ENCODE measurements around the gene SRPK1.
"Not testable (repeated sequence)": the region's sequence is repeated elsewhere in the genome, so short reads cannot be mapped to it uniquely, and the experiment has no call there.

SRPK1 gene

GRCh38 chr6:35943390-35943789, 22.5 kb upstream of the SRPK1 start:
- no peak for DNase-seq (ENCODE audit: low read depth)
- no peak for TF ChIP-seq CTCF (IDR thresholded peaks at IDR 0.05; ENCODE audit: low read length, missing control alignments)
- no peak overlapping the region for H3K4me3 ChIP-seq (replicated peaks; ENCODE audit: low read depth, low read length)

GRCh38 chr6:35942355-35942754, 21.5 kb upstream of the SRPK1 start:
- DNase-seq (ENCODE audit: low read depth): no peak
- TF ChIP-seq CTCF (IDR thresholded peaks at IDR 0.05; ENCODE audit: low read length, missing control alignments): no peak
- H3K4me3 ChIP-seq (replicated peaks; ENCODE audit: low read depth, low read length): no peak overlapping the region

GRCh38 chr6:35941170-35941569, 20.3 kb upstream of the SRPK1 start:
- not testable (repeated sequence) for DNase-seq (ENCODE audit: low read depth); H3K4me3 ChIP-seq (replicated peaks; ENCODE audit: low read depth, low read length)

- H3K4me3 ChIP-seq (replicated peaks; ENCODE audit: low read depth, low read length); DNase-seq (ENCODE audit: low read depth): not testable (repeated sequence)
Measured at GRCh38 chr6:35940014-35940413, 19.1 kb upstream of the SRPK1 start.

- not testable (repeated sequence) for DNase-seq (ENCODE audit: low read depth); H3K4me3 ChIP-seq (replicated peaks; ENCODE audit: low read depth, low read length)
Measured at GRCh38 chr6:35939259-35939658, 18.4 kb upstream of the SRPK1 start.

- no peak overlapping the region for H3K4me3 ChIP-seq (replicated peaks; ENCODE audit: low read depth, low read length)
- TF ChIP-seq CTCF (IDR thresholded peaks at IDR 0.05; ENCODE audit: low read length, missing control alignments): no peak
- no peak for DNase-seq (ENCODE audit: low read depth)
Measured at GRCh38 chr6:35936681-35937359, 15.9 kb upstream of the SRPK1 start.

- DNase-seq (ENCODE audit: low read depth): no peak
- H3K4me3 ChIP-seq (replicated peaks; ENCODE audit: low read depth, low read length): no peak overlapping the region
- TF ChIP-seq CTCF (IDR thresholded peaks at IDR 0.05; ENCODE audit: low read length, missing control alignments): no peak
Measured at GRCh38 chr6:35935469-35935868, 14.6 kb upstream of the SRPK1 start.

GRCh38 chr6:35933844-35934243, 12.9 kb upstream of the SRPK1 start:
- no peak for DNase-seq (ENCODE audit: low read depth)
- no peak overlapping the region for H3K4me3 ChIP-seq (replicated peaks; ENCODE audit: low read depth, low read length)
- no peak for TF ChIP-seq CTCF (IDR thresholded peaks at IDR 0.05; ENCODE audit: low read length, missing control alignments)

- not testable (repeated sequence) for H3K4me3 ChIP-seq (replicated peaks; ENCODE audit: low read depth, low read length); DNase-seq (ENCODE audit: low read depth)
Measured at GRCh38 chr6:35931873-35932272, 11.0 kb upstream of the SRPK1 start.

Measured in fibroblast of pulmonary artery (primary cell).